Measurements from ENCODE around the gene NFYC. TPM values are rescaled to one million over a fixed set of nuclear protein-coding genes. Genes with fewer than 3 reads are reported as not detected.

NFYC gene
- polyA plus RNA-seq, 1 of the 3 experiments (the other 2 are of a cell fraction) = 72.4 TPM

DNA sequence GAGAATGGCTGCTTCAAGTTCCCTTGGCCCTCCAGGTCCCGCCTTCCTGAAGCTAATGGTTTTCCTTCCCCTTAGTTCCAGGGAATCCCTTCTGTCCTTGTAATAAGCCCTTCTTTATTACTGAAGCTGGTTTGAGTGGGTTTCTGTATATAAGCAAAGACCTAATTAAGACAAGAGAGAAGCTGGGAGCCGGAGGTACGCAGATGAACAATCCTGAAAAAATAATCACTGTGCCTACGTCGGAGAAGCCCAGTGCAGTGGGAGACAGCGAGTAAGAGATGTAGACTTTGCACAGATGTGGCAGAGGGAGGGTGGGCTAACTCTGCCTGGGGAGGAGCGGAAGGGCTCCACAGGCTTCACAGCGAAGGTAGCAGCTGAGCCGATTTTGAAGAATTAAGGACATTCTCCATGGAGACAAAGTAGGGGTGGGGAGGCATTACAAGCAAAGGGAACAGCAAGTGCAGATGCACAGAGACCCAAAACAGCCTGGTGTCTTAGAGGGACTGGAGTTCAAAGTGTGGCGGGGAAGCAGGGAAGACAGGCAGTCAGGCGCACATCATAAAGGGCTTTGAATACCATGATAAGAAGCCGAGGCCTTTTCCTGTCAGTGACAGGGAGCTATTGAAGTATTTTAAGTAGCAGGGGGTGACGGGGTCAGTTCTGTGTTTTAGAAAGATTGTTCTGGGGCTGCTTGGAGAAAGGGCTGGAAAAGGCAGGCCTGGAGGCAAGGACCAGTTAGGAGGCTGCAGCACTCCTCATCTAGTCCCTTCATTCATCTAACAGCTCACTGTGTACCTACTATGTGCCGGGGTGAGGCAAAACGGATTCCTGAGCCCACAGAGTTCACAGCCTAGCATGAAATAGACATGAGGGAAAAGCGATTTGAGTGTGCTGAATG lies 32.5 kb upstream of the NFYC start:
- no peak overlapping the region for H2AFZ ChIP-seq (ENCODE audit: low read depth)
- H3K4me1 ChIP-seq (ENCODE audit: control insufficient read depth in 1 of 2, insufficient read depth in 2 of 2, low read depth in 1 of 2, low read length in 1 of 2) = peaks cover 14 to 33% of the 10 kb centered on the region in 2 experiments; a peak in 2 of 4 replicates
- H3K9me2 ChIP-seq = no peaks in the 10 kb centered on the region
- no peaks in the 10 kb centered on the region for H3K36me3 ChIP-seq (replicated peaks in 1 of 2; ENCODE audit: control insufficient read depth in 1 of 2, insufficient read depth in 2 of 2, low read length in 1 of 2)
- TF ChIP-seq, protein P1, sequence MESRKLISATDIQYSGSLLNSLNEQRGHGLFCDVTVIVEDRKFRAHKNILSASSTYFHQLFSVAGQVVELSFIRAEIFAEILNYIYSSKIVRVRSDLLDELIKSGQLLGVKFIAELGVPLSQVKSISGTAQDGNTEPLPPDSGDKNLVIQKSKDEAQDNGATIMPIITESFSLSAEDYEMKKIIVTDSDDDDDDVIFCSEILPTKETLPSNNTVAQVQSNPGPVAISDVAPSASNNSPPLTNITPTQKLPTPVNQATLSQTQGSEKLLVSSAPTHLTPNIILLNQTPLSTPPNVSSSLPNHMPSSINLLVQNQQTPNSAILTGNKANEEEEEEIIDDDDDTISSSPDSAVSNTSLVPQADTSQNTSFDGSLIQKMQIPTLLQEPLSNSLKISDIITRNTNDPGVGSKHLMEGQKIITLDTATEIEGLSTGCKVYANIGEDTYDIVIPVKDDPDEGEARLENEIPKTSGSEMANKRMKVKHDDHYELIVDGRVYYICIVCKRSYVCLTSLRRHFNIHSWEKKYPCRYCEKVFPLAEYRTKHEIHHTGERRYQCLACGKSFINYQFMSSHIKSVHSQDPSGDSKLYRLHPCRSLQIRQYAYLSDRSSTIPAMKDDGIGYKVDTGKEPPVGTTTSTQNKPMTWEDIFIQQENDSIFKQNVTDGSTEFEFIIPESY (IDR thresholded peaks at IDR 0.05; ENCODE audit: borderline replicate concordance, low read depth) = no peak
- H3K4me3 ChIP-seq (ENCODE audit: low read depth in 2 of 2, low read length in 1 of 2) = no peak overlapping the region
- POLR2A ChIA-PET = no interaction called here
- H3K27me3 ChIP-seq (ENCODE audit: insufficient read depth) = no peaks in the 10 kb centered on the region
- H3K9me3 ChIP-seq = no peaks in the 10 kb centered on the region
- WGBS (ENCODE audit: low lambda C conversion rate) = 80% methylated on average over 16 of the region's 16 CpGs
- no peak for DNase-seq
- H3K79me2 ChIP-seq (ENCODE audit: insufficient read depth) = no peaks in the 10 kb centered on the region
- CTCF ChIA-PET = interaction anchor here (0.9 to 2.2 kb wide), 5 partner anchors 9 to 290 kb away, joined by 3 to 9 read pairs (median 5); no protein-coding TSS in a partner anchor
- no peak overlapping the region for H3K27ac ChIP-seq (ENCODE audit: low read depth in 2 of 2, low read length in 1 of 2)
- peaks cover 3% of the 10 kb centered on the region for H3F3A ChIP-seq (replicated peaks; ENCODE audit: insufficient read depth)
- H4K20me1 ChIP-seq (ENCODE audit: insufficient read depth) = no peaks in the 10 kb centered on the region
- no peak overlapping the region for H3K9ac ChIP-seq
- H3K4me2 ChIP-seq = no peak overlapping the region

DNA sequence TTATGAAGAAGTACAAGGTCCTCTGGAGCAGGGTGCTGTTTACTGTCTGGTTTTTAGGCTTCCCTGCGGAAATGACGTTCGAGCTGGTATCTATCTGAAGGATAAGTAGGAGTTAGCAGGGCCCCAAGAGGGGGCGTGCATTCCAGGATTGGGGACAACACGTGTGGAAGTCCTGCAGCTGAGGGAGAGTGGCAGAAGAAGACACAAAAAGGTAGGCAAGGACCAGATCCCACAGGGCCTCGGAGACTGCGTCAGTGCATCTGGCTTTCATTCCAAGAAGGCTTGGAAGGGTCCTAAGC lies 31.9 kb upstream of the NFYC start:
- ChIA-PET CTCF (interaction anchor here (1.0 to 2.2 kb wide), 5 partner anchors 10 to 289 kb away, joined by 3 to 9 read pairs (median 5); no protein-coding TSS in a partner anchor), POLR2A (no interaction called here)
- Histone ChIP-seq H3K4me3 (ENCODE audit: low read depth in 2 of 2, low read length in 1 of 2) (no peak overlapping the region), H2AFZ (ENCODE audit: low read depth) (no peak overlapping the region), H3K4me1 (ENCODE audit: control insufficient read depth in 1 of 2, insufficient read depth in 2 of 2, low read depth in 1 of 2, low read length in 1 of 2) (peaks cover 15 to 39% of the 10 kb centered on the region in 2 experiments; a peak in 2 of 4 replicates), H3K36me3 (replicated peaks in 1 of 2; ENCODE audit: control insufficient read depth in 1 of 2, insufficient read depth in 2 of 2, low read length in 1 of 2) (no peaks in the 10 kb centered on the region), H3K9me3 (no peaks in the 10 kb centered on the region), H4K20me1 (ENCODE audit: insufficient read depth) (no peaks in the 10 kb centered on the region), H3K27me3 (ENCODE audit: insufficient read depth) (no peaks in the 10 kb centered on the region), H3F3A (replicated peaks; ENCODE audit: insufficient read depth) (peaks cover 3% of the 10 kb centered on the region), H3K27ac (ENCODE audit: low read depth in 2 of 2, low read length in 1 of 2) (no peak overlapping the region), H3K9ac (no peak overlapping the region), H3K4me2 (no peak overlapping the region), H3K9me2 (no peaks in the 10 kb centered on the region), H3K79me2 (ENCODE audit: insufficient read depth) (no peaks in the 10 kb centered on the region)
- no peak for TF ChIP-seq TAF1 (IDR thresholded peaks at IDR 0.05; ENCODE audit: borderline replicate concordance, low read depth, low read length)
- no peak for TF ChIP-seq MXI1 (IDR thresholded peaks at IDR 0.05; ENCODE audit: low read depth, low read length)
- TF ChIP-seq SIN3A (IDR thresholded peaks at IDR 0.05; ENCODE audit: borderline replicate concordance, low read depth, low read length) = no peak
- TF ChIP-seq, protein P2, sequence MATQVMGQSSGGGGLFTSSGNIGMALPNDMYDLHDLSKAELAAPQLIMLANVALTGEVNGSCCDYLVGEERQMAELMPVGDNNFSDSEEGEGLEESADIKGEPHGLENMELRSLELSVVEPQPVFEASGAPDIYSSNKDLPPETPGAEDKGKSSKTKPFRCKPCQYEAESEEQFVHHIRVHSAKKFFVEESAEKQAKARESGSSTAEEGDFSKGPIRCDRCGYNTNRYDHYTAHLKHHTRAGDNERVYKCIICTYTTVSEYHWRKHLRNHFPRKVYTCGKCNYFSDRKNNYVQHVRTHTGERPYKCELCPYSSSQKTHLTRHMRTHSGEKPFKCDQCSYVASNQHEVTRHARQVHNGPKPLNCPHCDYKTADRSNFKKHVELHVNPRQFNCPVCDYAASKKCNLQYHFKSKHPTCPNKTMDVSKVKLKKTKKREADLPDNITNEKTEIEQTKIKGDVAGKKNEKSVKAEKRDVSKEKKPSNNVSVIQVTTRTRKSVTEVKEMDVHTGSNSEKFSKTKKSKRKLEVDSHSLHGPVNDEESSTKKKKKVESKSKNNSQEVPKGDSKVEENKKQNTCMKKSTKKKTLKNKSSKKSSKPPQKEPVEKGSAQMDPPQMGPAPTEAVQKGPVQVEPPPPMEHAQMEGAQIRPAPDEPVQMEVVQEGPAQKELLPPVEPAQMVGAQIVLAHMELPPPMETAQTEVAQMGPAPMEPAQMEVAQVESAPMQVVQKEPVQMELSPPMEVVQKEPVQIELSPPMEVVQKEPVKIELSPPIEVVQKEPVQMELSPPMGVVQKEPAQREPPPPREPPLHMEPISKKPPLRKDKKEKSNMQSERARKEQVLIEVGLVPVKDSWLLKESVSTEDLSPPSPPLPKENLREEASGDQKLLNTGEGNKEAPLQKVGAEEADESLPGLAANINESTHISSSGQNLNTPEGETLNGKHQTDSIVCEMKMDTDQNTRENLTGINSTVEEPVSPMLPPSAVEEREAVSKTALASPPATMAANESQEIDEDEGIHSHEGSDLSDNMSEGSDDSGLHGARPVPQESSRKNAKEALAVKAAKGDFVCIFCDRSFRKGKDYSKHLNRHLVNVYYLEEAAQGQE (IDR thresholded peaks at IDR 0.05; ENCODE audit: low read depth, low read length) = no peak
- TF ChIP-seq TEAD4 (IDR thresholded peaks at IDR 0.05; ENCODE audit: borderline replicate concordance, insufficient read depth) = no peak
- TF ChIP-seq, protein P3, sequence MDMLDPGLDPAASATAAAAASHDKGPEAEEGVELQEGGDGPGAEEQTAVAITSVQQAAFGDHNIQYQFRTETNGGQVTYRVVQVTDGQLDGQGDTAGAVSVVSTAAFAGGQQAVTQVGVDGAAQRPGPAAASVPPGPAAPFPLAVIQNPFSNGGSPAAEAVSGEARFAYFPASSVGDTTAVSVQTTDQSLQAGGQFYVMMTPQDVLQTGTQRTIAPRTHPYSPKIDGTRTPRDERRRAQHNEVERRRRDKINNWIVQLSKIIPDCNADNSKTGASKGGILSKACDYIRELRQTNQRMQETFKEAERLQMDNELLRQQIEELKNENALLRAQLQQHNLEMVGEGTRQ (IDR thresholded peaks at IDR 0.05; ENCODE audit: borderline replicate concordance, low read depth, low read length) = no peak
- no peak for TF ChIP-seq RCOR1 (IDR thresholded peaks at IDR 0.05; ENCODE audit: low read length)
- TF ChIP-seq NFIC (IDR thresholded peaks at IDR 0.05; ENCODE audit: borderline replicate concordance) = no peak
- TF ChIP-seq, protein P4, sequence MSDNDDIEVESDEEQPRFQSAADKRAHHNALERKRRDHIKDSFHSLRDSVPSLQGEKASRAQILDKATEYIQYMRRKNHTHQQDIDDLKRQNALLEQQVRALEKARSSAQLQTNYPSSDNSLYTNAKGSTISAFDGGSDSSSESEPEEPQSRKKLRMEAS (IDR thresholded peaks at IDR 0.05; ENCODE audit: low read depth) = no peak
- TF ChIP-seq NRF1 (IDR thresholded peaks at IDR 0.05; ENCODE audit: low read depth, low read length) = no peak
- no peak for DNase-seq
- 76% methylated on average over 7 of the region's 7 CpGs for WGBS (ENCODE audit: low lambda C conversion rate)

All from SK-N-SH (cell line).